ENCODE data around the gene FOXK2. TPM values are rescaled to one million over a fixed set of nuclear protein-coding genes. Genes with fewer than 3 reads are reported as not detected.
"Not testable (repeated sequence)": the region's sequence is repeated elsewhere in the genome, so short reads cannot be mapped to it uniquely, and the experiment has no call there.

FOXK2 gene
- total and polyA plus RNA-seq, 5 donors from 2014 or later, result 2.2 to 55.6 (median 4.2) TPM

- no peaks in the 10 kb centered on the region for H3K9me3 Mint-ChIP-seq
- H3K4me1 ChIP-seq (ENCODE audit: control insufficient read depth, insufficient read depth, low read length, poor library complexity, severe bottlenecking), result peaks cover 16% of the 10 kb centered on the region
- H3K9me3 ChIP-seq (ENCODE audit: control insufficient read depth in 2 of 2, low read length in 2 of 2), result no peaks in the 10 kb centered on the region
- peaks cover 6 to 45% (median 22%) of the 10 kb centered on the region in 4 donors for H3K4me1 Mint-ChIP-seq
- no peaks in the 10 kb centered on the region for H3K36me3 Mint-ChIP-seq
- H3K27ac ChIP-seq (ENCODE audit: insufficient read depth, low read length, poor library complexity, severe bottlenecking), result no peak overlapping the region
- H3K4me3 Mint-ChIP-seq, result no peak overlapping the region
- peak overlapping the region in 1 of 3 donors; percentile 69 for H3K27ac Mint-ChIP-seq
- no peak overlapping the region for H3K4me3 ChIP-seq (ENCODE audit: low read depth, low read length)
- no peak for ATAC-seq (ENCODE audit: low read depth in 2 of 2)
- DNase-seq, result no peak
- H3K36me3 ChIP-seq (ENCODE audit: control insufficient read depth, insufficient read depth, low read length), result no peaks in the 10 kb centered on the region
- H3K27me3 ChIP-seq (ENCODE audit: control insufficient read depth, insufficient read depth, low read length), result no peaks in the 10 kb centered on the region
- H3K27me3 Mint-ChIP-seq, result no peaks in the 10 kb centered on the region
Measured at GRCh38 chr17:82553210-82553930, 33.8 kb downstream of the FOXK2 start.

- H3K27ac ChIP-seq (ENCODE audit: insufficient read depth, low read length, poor library complexity, severe bottlenecking); DNase-seq; ATAC-seq (ENCODE audit: low read depth in 2 of 2); H3K27me3 ChIP-seq (ENCODE audit: control insufficient read depth, insufficient read depth, low read length); H3K9me3 ChIP-seq (ENCODE audit: control insufficient read depth in 2 of 2, low read length in 2 of 2); H3K4me3 Mint-ChIP-seq; H3K4me1 ChIP-seq (ENCODE audit: control insufficient read depth, insufficient read depth, low read length, poor library complexity, severe bottlenecking); H3K36me3 ChIP-seq (ENCODE audit: control insufficient read depth, insufficient read depth, low read length); H3K4me3 ChIP-seq (ENCODE audit: low read depth, low read length); H3K9me3 Mint-ChIP-seq; H3K27me3 Mint-ChIP-seq; H3K36me3 Mint-ChIP-seq: not testable (repeated sequence)
- Mint-ChIP-seq H3K4me1 (peaks cover 0 to 52% (median 17%) of the 10 kb centered on the region in 4 donors), H3K27ac (peak overlapping the region in 1 of 3 donors; percentile 42)
Measured at GRCh38 chr17:82557510-82557909, 38.0 kb downstream of the FOXK2 start.

GRCh38 chr17:82559566-82560251, 40.2 kb downstream of the FOXK2 start:
- no peak for ATAC-seq (ENCODE audit: low read depth in 2 of 2)
- Histone ChIP-seq H3K27me3 (ENCODE audit: control insufficient read depth, insufficient read depth, low read length) (no peaks in the 10 kb centered on the region), H3K36me3 (ENCODE audit: control insufficient read depth, insufficient read depth, low read length) (peaks cover 9% of the 10 kb centered on the region), H3K9me3 (ENCODE audit: control insufficient read depth in 2 of 2, low read length in 2 of 2) (no peaks in the 10 kb centered on the region), H3K4me1 (ENCODE audit: control insufficient read depth, insufficient read depth, low read length, poor library complexity, severe bottlenecking) (peaks cover 2% of the 10 kb centered on the region), H3K27ac (ENCODE audit: insufficient read depth, low read length, poor library complexity, severe bottlenecking) (no peak overlapping the region), H3K4me3 (ENCODE audit: low read depth, low read length) (no peak overlapping the region)
- H3K36me3 Mint-ChIP-seq, result no peaks in the 10 kb centered on the region
- H3K4me3 Mint-ChIP-seq, result no peak overlapping the region
- peaks cover 0 to 51% (median 10%) of the 10 kb centered on the region in 4 donors for H3K4me1 Mint-ChIP-seq
- no peak overlapping the region for H3K27ac Mint-ChIP-seq
- DNase-seq, result no peak
- H3K9me3 Mint-ChIP-seq, result no peaks in the 10 kb centered on the region
- no peaks in the 10 kb centered on the region for H3K27me3 Mint-ChIP-seq

- ATAC-seq (ENCODE audit: low read depth in 2 of 2) (no peak), DNase-seq (no peak)
- H3K27ac ChIP-seq (ENCODE audit: insufficient read depth, low read length, poor library complexity, severe bottlenecking), result no peak overlapping the region
- Mint-ChIP-seq H3K36me3 (peaks cover 5% of the 10 kb centered on the region), H3K27ac (peak overlapping the region in 1 of 3 donors; percentile 36), H3K27me3 (no peaks in the 10 kb centered on the region), H3K9me3 (no peaks in the 10 kb centered on the region), H3K4me1 (peaks cover 0 to 49% (median 10%) of the 10 kb centered on the region in 4 donors), H3K4me3 (peak overlapping the region in 1 of 4 donors; percentile 27)
- no peaks in the 10 kb centered on the region for H3K27me3 ChIP-seq (ENCODE audit: control insufficient read depth, insufficient read depth, low read length)
- no peaks in the 10 kb centered on the region for H3K9me3 ChIP-seq (ENCODE audit: control insufficient read depth in 2 of 2, low read length in 2 of 2)
- peaks cover 13% of the 10 kb centered on the region for H3K36me3 ChIP-seq (ENCODE audit: control insufficient read depth, insufficient read depth, low read length)
- no peaks in the 10 kb centered on the region for H3K4me1 ChIP-seq (ENCODE audit: control insufficient read depth, insufficient read depth, low read length, poor library complexity, severe bottlenecking)
- no peak overlapping the region for H3K4me3 ChIP-seq (ENCODE audit: low read depth, low read length)
Measured at GRCh38 chr17:82560252-82560642, 40.7 kb downstream of the FOXK2 start.

GRCh38 chr17:82560802-82561428, 41.4 kb downstream of the FOXK2 start:
- Mint-ChIP-seq H3K4me1 (peaks cover 0 to 47% (median 9%) of the 10 kb centered on the region in 4 donors), H3K27ac (peak overlapping the region in 2 of 3 donors; percentile 36 to 63), H3K27me3 (no peaks in the 10 kb centered on the region), H3K4me3 (no peak overlapping the region), H3K9me3 (no peaks in the 10 kb centered on the region), H3K36me3 (peaks cover 7% of the 10 kb centered on the region)
- Histone ChIP-seq H3K4me1 (ENCODE audit: control insufficient read depth, insufficient read depth, low read length, poor library complexity, severe bottlenecking) (no peaks in the 10 kb centered on the region), H3K27ac (ENCODE audit: insufficient read depth, low read length, poor library complexity, severe bottlenecking) (no peak overlapping the region), H3K36me3 (ENCODE audit: control insufficient read depth, insufficient read depth, low read length) (peaks cover 19% of the 10 kb centered on the region), H3K27me3 (ENCODE audit: control insufficient read depth, insufficient read depth, low read length) (no peaks in the 10 kb centered on the region), H3K4me3 (ENCODE audit: low read depth, low read length) (no peak overlapping the region), H3K9me3 (ENCODE audit: control insufficient read depth in 2 of 2, low read length in 2 of 2) (no peaks in the 10 kb centered on the region)
- ATAC-seq (ENCODE audit: low read depth in 2 of 2), result no peak
- DNase-seq, result no peak

GRCh38 chr17:82561429-82562035, 42.0 kb downstream of the FOXK2 start:
- H3K27ac ChIP-seq (ENCODE audit: insufficient read depth, low read length, poor library complexity, severe bottlenecking), result no peak overlapping the region
- no peak for ATAC-seq (ENCODE audit: low read depth in 2 of 2)
- Mint-ChIP-seq H3K4me1 (peaks cover 0 to 46% (median 9%) of the 10 kb centered on the region in 4 donors), H3K36me3 (peaks cover 7% of the 10 kb centered on the region), H3K27me3 (no peaks in the 10 kb centered on the region), H3K27ac (peak overlapping the region in 2 of 3 donors; percentile 5 to 36), H3K9me3 (no peaks in the 10 kb centered on the region), H3K4me3 (peak overlapping the region in 1 of 4 donors; percentile 29)
- no peak for DNase-seq
- peaks cover 25% of the 10 kb centered on the region for H3K36me3 ChIP-seq (ENCODE audit: control insufficient read depth, insufficient read depth, low read length)
- H3K4me3 ChIP-seq (ENCODE audit: low read depth, low read length), result no peak overlapping the region
- H3K9me3 ChIP-seq (ENCODE audit: control insufficient read depth in 2 of 2, low read length in 2 of 2), result no peaks in the 10 kb centered on the region
- H3K27me3 ChIP-seq (ENCODE audit: control insufficient read depth, insufficient read depth, low read length), result no peaks in the 10 kb centered on the region
- H3K4me1 ChIP-seq (ENCODE audit: control insufficient read depth, insufficient read depth, low read length, poor library complexity, severe bottlenecking), result no peaks in the 10 kb centered on the region

GRCh38 chr17:82562718-82563220, 43.2 kb downstream of the FOXK2 start:
- H3K4me3 Mint-ChIP-seq; DNase-seq; H3K4me1 ChIP-seq (ENCODE audit: control insufficient read depth, insufficient read depth, low read length, poor library complexity, severe bottlenecking); ATAC-seq (ENCODE audit: low read depth in 2 of 2); H3K9me3 Mint-ChIP-seq; H3K27me3 Mint-ChIP-seq; H3K27ac ChIP-seq (ENCODE audit: insufficient read depth, low read length, poor library complexity, severe bottlenecking); H3K4me3 ChIP-seq (ENCODE audit: low read depth, low read length); H3K27me3 ChIP-seq (ENCODE audit: control insufficient read depth, insufficient read depth, low read length); H3K9me3 ChIP-seq (ENCODE audit: control insufficient read depth in 2 of 2, low read length in 2 of 2): not testable (repeated sequence)
- peaks cover 0 to 42% (median 9%) of the 10 kb centered on the region in 4 donors for H3K4me1 Mint-ChIP-seq
- H3K36me3 Mint-ChIP-seq, result peaks cover 10% of the 10 kb centered on the region
- peaks cover 36% of the 10 kb centered on the region for H3K36me3 ChIP-seq (ENCODE audit: control insufficient read depth, insufficient read depth, low read length)
- peak overlapping the region in 1 of 3 donors; percentile 23 for H3K27ac Mint-ChIP-seq

Measured in CD4-positive, CD25-positive, alpha-beta regulatory T cell (primary cell).